SK-N-MC (cell line): ENCODE data around the gene NUP153.

Experiments
- EZH2 ChIP-seq: fragments of 200-600 bp; sonication (generic); IDR thresholded peaks from one replicate; pipeline ENCODE4 v1.6.1; 2017; ENCODE audit warnings: antibody characterized with exemption
- FOXP2 ChIP-seq: optimal IDR thresholded peaks from 2 replicates; pipeline ENCODE3; 2011; ENCODE audit warnings: mild to moderate bottlenecking, moderate library complexity; ENCODE audit not compliant: insufficient read depth; ENCODE audit errors: extremely low read length, control extremely low read depth
- POLR2AphosphoS5 ChIP-seq: IDR thresholded peaks from 2 replicates; pipeline ENCODE4 v1.6.1; 2012; ENCODE audit warnings: mild to moderate bottlenecking, low read depth, low read length, borderline replicate concordance

DNA sequence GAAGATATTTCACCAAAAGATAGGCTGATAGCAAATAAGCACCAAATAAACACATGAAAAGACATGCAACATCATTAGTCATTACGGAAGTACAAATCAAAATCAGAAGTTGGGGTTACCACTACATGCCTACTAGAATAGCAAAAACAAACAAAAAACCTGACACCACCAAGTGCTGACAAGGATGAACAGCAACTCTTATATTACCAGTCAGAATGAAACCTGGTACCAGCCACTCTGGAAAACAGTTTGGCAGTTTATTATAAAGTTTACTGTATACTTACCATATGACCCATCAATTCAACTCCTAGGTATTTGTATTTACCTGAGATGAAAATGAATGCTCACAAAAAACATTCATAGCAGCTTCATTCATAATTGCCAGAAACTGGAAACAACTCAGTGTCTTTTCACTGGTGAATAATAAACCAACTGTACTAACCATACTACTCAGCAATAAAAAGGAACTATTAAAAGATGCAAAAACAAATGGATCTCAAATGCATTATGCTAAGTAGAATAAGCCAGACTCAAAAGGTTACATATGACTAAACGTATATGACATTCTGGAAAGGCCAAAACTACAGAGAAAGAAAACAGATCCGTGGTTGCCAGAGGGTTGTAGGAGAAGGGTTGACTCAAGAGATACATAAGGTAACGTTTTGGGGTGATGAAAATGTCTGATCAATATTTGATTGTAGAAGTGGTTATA lies 33.0 kb downstream of the NUP153 start:
- TF ChIP-seq FOXP2: no peak
- TF ChIP-seq EZH2: no peak
- TF ChIP-seq POLR2AphosphoS5: no peak
